Raji (cell line): ENCODE results near the gene HOXA5.

Source experiments
- POLR2A ChIP-seq: IDR thresholded peaks from 2 replicates; pipeline ENCODE4 v1.6.1; 2011; ENCODE audit warnings: low read depth, low read length, control low read depth; ENCODE audit not compliant: insufficient read depth

HOXA5 gene

GRCh38 chr7:27143950-27144780 is 684 bp upstream of the HOXA5 start:
- TF ChIP-seq POLR2A = no peak

- TF ChIP-seq POLR2A = no peak
Measured at GRCh38 chr7:27142580-27143022, 880 bp downstream of the HOXA5 start.

- no peak for TF ChIP-seq POLR2A
Measured at GRCh38 chr7:27141923-27142579, 1.4 kb downstream of the HOXA5 start.

- no peak for TF ChIP-seq POLR2A
Measured at GRCh38 chr7:27141137-27141922, 2.2 kb downstream of the HOXA5 start.

- no peak for TF ChIP-seq POLR2A
Measured at GRCh38 chr7:27140126-27140857, 3.2 kb downstream of the HOXA5 start.

- no peak for TF ChIP-seq POLR2A
Measured at GRCh38 chr7:27139334-27140125, 4.0 kb downstream of the HOXA5 start.

GRCh38 chr7:27138985-27139333 is 4.5 kb downstream of the HOXA5 start:
- no peak for TF ChIP-seq POLR2A

- no peak for TF ChIP-seq POLR2A
Measured at GRCh38 chr7:27138472-27138871, 5.0 kb downstream of the HOXA5 start.

GRCh38 chr7:27137640-27138315 is 5.7 kb downstream of the HOXA5 start:
- no peak for TF ChIP-seq POLR2A

- no peak for TF ChIP-seq POLR2A
Measured at GRCh38 chr7:27134392-27134791, 9.1 kb downstream of the HOXA5 start.

GRCh38 chr7:27133409-27134231 is 9.9 kb downstream of the HOXA5 start:
- no peak for TF ChIP-seq POLR2A

- no peak for TF ChIP-seq POLR2A
Measured at GRCh38 chr7:27132978-27133377, 10.5 kb downstream of the HOXA5 start.

- TF ChIP-seq POLR2A = no peak
Measured at GRCh38 chr7:27132214-27132613, 11.3 kb downstream of the HOXA5 start.
